Iris pigment epithelial cell (primary cell): ENCODE measurements around the gene CPE.
"Not testable (repeated sequence)": the region's sequence is repeated elsewhere in the genome, so short reads cannot be mapped to it uniquely, and the experiment has no call there.

Experiments used
- DNase-seq: peaks from one replicate; pipeline ENCODE4 v3.0.0-alpha.2; 2011; ENCODE audit warnings: low read depth

The CPE gene

DNA sequence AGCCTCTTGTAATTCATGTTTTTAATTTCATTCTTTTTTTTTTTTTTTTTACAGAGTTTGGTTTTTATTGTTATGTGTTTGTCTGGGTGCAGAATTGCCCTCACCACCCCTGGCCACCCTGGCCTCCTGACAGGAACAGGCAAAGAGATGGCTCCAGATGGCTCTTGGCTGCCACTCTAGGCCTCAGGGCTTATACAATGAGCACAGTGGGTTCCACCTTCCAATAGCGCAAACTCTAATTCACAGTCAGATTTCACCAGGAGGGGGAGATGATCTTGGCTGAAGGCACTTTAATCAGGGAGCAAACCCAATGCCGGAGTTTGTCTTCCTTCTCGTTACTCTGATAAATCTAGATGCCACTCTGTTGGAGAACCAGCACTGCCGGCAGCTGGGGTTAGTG lies 24.8 kb downstream of the CPE start:
- DNase-seq: no peak

DNA sequence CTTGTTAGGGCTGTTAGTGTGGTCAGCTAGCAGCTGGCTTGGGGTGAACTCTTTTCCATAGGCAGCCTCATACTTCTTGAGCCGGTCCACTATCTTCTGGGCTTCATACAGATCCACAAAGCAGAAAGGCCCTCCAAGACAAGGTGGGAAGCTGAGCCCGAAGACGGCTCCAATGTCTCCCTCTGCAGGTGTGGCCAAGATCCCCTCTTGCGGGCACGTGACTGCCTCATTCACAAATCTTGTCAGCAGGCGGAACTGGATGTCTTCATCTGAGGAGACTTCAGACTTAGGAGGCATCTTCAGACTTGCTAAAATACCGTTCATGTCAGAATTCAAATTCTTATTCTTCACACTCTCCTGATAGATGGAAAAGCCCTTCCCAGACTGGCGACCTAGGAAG lies 25.3 kb downstream of the CPE start:
- DNase-seq: no peak

DNA sequence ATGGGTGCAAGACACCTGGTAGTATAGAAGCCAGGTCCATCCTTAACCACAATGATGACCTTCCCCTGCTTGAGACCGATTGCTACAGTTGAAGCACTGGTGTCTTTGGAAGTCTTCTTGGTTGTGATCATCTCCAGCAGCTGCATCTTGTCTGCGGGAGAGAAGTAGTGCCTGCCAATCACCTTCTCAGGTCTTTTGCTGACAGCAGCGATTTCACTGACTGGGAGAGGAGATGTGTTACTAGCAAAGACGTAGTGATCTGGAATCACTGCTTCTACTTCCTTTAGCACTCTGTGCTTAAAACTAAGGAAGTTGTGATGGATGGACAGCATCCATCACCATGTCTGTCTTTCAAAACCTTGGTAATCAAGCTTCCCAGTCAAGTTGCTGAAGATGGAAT lies 25.9 kb downstream of the CPE start:
- DNase-seq: no peak

DNA sequence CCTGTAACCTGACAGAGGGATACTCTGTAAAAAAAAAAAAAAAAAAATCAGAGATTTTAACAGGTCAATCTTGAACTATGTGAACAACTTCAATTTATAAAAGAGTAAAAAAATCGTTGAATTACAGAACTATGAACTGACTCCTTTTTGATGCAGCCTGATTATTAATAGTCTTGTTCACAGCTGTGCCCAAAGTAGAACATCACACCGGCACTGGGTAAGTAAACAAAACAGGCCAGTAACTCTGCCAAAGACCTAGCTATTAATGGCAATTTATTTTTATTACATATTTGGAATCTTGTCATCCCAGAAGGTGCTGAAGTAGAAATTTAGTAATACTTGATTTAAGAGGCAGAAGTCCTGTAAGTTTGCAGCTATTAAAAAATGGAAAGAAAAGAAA lies 31.4 kb downstream of the CPE start:
- DNase-seq: no peak

DNA sequence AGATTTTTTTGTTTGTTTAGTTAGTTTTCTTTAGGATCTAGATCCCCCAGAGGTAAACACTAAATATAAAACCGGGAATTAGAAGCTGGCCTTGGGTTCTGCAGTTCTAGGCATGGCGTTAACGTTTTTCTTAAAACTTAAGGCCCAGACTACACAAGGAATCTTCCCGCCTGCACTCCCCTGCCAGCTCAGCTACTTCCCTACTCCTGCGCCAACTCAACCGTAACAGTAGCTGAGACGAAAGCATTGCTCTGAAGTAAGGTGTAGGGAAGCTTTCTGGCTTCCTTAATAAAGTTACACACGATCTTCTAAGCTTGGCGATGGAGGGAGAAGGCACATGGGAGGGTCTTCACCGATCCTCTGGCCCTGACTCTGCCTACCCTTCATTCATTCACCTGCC lies 37.1 kb downstream of the CPE start:
- DNase-seq: no peak

DNA sequence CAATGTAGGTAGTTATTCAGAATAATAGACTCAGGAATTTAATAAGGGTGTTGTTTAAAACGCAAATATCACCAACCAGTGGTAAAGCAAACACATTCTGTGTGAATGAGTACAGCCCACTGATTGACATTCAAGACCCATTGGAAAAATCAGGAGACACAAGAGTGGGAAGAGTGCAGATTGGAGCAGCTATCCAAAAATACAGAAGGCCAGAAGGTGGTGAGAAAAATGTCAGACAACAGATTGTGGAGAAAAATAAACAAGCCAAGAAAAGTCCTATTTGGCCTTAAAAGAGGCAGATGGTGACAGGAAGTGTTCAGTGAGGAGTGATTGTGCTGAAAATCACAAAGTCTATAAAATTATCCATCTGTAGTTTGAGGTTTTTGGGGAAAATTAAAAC lies 39.3 kb downstream of the CPE start:
- no peak for DNase-seq

DNA sequence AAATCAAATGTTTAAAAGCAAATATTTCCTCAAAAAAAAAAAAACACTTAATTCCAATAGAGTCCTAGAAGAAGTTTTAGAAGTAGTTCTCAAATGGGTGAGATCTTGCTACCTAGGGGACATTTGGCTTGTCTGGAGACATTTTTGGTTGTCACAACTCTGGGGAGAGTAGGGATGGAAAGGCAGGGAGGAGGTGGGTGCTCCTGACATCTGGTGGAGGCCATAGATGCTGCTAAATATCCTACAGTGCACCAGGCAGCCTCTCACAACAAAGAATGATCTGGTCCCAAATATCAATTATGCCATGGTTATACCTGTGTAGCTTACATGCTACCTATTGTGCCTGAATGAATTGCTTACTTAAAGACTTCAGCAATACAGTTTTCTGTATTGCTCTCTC lies 46.8 kb downstream of the CPE start:
- no peak for DNase-seq

DNA sequence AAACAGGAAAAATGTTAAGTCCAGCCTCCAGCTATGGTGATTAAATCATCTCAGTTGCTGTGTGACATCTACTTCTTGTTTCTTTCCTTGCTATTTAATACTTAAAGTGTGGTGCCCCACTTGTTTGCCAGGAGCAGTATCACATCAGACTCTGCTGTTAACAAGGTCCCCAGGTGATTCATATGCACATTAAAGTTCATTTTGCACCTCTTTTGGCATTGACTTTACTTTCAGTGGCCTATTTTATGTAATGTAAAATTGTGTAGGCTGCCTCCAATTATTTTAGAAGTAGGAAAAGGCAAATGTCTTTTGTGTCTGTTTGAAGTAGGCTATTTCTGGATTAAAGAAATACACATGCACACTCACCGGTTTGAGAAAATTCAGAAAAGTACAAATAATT lies 47.5 kb downstream of the CPE start:
- DNase-seq: no peak

DNA sequence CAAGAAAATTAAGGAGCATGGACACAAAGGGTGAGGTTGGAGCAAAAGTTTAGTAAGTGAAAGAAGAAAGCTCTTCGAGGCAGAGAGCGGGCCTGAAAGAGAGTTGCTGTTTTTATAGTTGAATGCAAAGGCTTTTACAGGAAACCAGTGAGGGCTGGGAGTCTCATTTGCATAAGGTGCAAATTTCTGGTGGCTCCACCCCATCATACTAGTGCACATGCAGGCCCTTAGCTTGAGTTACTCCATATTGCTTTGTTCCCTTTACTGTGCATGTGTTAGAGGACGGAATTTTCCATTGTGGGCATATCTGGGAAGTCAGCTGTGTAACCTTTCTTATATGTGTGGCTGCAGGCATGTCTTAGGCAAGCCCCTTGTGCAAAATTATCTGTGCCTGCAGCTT lies 48.0 kb downstream of the CPE start:
- no peak for DNase-seq

DNA sequence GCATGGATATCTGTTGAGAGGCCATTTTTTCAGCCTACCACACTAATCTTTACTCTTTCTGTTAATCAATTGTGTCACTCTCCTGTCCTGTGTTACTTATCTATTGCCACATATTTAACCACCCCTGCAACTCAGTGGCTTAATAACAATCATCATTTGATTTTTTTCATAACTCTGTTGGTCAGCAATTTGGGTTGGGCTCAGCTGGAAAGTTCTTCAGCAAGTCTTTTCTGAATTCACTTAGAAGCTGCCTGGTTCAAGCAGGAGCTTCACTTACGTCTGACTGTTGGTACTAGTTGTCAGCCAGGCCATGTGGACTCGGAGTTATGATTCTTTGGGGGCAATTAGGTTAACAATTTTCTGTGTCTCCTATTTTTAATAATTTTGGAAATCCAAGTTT lies 50.1 kb downstream of the CPE start:
- no peak for DNase-seq

DNA sequence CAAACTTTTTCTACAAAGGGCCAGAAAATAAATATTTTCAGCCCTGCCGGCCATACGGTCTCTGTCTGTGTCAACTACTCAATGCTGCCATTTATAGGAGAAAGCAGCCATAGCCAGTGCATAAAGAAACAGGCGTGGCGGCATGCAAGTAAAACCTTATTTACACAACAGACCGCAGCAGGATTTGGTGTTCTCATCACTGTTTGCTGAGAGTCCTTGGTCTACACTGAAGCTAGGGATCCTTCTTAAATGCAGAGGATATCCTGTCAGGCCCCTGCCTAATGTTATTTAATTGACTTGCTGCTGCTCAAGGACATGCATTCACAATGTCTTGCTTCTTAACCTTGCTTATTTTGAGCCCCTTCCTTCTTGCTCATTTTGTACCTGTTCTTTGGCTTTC lies 54.7 kb downstream of the CPE start:
- DNase-seq: no peak

DNA sequence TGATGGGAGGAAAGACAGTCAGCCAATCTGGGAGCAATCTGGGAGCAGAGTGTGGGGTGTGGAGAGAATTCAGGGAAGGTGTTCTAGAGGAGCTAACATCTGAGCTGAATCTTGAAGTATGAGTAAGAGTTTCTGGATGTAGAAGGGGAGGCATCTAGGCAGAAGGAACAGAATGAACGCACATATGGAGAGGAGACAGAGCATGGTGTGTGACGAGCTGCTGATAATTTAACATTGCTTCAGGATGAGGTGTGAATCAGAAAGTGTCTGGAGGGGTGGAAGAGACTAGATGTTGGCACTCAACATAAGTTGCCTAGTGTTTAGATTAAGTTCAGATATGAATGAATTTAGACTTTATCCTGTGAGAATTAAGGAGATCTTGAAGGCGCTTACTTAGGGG lies 58.9 kb downstream of the CPE start:
- no peak for DNase-seq

DNA sequence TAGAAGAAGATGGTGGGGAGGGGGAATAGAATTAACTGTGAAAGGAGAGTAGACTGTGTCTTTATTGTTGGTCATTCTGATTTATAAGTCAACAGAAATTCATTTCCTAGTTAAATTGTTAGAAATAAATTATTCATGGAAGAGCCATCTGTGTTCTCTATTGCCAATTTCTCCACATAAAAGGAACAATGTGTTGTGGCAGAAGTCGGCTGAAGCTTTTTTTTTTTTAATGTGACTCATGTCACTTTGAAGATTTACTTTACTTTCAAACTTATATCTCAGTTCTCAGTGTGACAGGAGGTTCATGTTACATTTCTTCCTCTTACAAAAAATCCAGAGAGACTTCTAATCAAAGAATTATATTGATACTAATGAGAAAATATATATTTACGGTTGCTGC lies 60.5 kb downstream of the CPE start:
- no peak for DNase-seq

DNA sequence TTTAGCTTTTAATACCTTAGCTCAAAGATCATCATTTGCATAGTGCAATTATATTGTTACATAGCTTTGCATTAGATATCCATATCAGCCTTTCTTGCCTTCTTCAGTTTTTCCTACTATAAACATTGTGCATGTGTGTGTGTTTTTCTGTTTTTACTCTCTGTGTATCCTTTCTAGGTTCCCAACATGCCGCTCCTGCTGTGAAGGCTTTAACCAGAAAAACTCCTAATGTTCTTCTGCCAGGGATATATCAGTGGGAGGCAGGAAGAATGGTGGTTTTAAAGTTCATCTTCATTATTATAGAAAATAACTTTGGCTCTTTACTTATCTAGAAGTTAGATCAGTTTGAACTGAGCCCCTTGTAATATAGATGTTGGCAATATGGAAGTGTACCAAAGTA lies 61.2 kb downstream of the CPE start:
- DNase-seq: peak; percentile 2

DNA sequence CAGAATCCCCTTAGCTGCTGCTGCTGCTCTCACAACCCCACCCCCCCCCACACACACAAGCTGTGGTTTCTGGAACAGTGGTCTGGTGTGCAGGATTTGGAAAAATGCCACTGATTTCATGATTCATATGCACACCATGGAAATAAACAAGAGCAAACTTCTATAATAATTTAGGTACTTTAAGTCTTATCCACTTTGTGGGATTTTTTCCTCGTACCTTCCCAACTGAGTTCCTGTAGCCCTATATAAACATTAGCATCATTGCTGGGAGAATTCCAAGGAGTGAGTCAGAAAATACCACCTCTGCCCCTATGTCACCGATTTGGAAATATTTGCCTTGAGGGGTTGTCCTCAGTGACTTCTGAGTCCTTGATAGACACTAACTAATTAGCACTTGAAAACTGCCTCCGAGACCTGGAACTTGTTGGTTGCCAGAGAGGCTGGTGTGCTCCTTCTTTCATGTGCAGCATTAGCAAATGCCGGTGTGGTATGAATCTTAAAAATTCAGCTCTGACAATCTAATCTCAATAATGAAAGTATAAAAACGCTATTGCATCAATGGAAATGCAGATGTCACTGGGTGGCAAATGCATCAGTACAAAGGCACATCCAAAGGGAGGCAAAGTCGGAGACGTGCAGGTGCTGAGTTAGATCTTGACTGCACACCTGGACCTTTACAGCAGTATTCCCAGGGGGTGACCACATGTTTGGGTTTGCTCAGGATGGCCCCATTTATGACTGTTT lies 61.8 kb downstream of the CPE start:
- DNase-seq: peak; percentile 74

DNA sequence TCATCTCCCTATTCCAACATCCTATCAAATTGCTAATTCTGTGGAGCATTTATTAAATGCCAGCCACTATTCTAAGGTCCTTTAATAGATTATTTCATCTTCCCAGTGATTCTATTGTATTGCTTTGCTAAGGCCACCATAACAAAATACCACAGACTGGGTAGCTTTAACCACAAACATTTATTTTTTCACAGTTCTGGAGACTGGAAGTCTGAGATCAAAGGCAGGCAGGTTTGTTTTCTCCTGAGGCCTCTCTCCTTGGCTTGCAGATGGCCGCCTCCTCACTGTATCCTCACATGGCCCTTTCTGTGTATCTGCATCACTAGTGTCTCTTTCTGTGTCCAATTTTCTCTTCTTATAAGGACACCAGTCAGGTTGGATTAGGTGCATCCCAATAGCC lies 64.5 kb downstream of the CPE start:
- no peak for DNase-seq

DNA sequence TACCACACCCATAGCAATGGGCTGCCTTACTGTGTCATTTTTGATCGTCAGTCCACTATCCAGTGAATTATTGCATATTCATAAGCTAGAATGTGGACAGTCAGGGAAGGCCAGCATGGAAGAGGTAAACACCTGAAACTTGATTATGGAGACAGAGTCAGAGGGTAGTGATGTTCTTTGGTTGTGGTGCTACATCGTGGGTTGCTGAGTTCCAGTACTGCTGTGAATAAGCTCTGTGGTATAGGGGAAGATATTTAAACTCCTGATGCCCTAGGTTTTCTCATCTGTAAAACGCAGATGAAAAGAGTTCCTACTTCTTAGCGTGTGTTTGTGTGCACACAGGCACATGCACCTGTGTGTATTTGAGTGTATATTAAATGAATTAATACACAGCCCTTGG lies 69.9 kb downstream of the CPE start:
- DNase-seq: no peak

DNA sequence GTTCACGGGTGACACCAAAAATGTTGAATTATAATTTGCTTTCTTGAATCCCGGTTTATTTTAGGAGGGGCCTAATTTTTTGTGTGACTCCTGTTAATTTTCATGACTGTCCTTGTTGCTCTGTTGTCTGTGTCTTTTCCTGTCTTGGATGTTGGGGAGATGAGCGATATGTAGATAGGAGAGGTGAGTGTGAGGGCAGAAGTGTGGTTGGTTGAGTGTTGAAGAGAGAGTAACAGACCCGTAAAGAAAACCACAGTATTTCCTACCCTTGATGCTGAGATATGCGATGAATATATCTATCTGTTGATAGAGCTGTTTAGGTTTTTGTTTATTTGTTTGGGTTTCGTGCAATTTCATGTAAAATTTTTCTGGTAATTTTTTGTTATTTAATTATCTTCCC lies 70.5 kb downstream of the CPE start:
- DNase-seq: no peak

DNA sequence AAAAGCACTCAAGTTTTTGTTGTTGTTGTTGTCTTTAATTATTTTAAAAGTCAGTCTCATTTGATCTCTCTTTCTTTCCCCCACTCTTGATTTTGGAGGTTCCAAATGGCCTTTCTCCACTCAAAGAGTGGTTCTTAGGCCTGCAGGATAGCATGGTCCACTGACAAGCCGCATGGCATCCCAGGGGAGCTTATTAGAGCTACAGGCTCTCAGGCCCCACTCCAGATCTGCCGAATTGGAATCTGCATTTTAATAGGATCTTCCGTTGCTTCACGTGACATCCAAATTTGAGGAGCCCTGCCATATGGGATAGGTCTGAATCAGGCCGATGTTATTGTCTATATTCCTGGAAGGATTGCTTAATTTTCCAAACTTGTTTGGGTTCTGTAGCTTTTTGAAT lies 72.1 kb downstream of the CPE start:
- DNase-seq: no peak

DNA sequence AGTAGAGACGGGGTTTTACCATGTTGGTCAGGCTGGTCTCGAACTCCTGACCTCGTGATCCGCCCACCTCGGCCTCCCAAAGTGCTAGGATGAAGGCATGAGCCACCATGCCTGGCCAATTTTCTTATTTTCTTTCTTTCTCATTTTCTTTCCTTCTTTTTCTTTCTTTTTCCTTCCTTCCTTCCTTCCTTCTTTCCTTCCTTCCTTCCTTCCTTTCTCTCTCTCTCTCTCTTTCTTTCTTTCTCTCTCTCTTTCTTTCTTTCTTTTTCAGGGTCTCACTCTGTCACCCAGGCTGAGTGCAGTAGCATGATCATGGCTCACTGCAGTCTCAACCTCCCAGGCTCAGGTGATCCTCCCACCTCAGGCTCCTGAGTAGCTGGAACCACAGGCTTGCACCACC lies 74.3 kb downstream of the CPE start:
- not testable (repeated sequence) for DNase-seq

DNA sequence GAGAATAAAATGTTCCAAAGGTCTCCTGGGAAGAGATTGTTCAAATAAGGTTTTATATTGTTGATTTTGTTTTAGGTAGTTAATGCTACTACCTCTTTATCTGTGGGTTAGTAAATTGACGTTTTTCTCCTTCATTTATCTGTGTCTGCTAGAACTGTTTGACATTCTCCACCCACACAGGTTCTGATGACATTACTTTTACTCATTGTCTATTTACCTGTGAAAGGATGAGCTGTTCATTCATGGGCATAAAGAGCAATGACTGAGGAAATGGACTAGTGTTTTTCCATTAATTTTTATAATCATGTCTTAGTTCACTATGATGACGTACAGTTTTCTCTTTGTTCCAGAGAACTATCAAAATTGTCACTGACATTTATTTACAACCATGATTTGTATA lies 75.6 kb downstream of the CPE start:
- DNase-seq: no peak

DNA sequence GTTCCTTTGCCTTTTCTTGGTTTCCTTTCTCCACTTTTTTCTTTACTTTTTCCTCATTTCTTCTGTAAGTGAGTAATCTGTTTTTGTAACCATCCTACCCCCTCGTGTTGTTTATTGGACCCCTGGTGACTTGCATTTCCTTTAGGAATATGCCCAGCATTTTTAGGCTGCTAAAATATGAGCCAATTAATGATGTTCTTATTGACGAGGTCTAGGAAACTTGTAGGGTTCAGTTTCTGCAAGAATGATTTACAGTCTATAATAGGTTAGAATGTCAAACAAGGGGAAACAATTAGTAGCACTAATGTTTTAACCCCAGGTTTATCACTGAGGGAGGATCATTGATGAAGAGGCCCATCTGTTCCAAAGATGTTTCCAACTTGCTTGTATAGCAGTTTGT lies 79.0 kb downstream of the CPE start:
- DNase-seq: no peak

DNA sequence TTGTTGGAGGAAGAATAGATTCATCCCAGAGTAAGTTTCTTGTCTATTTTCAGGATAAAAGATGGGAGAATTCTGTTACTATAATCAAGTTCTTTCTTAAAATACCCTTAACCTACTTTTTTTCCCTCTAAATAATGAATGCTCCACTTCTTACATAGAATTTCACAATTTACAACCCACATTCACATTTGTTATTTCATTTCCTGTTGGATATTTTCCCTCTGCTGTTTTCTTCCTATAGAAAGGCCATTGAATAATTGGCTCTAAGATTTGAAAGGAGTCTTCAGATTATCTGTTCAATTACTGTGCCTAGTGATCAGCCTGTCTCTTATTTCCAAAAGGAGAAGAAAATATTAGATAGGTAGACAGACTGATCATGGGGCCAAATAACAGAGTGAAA lies 79.7 kb downstream of the CPE start:
- no peak for DNase-seq

DNA sequence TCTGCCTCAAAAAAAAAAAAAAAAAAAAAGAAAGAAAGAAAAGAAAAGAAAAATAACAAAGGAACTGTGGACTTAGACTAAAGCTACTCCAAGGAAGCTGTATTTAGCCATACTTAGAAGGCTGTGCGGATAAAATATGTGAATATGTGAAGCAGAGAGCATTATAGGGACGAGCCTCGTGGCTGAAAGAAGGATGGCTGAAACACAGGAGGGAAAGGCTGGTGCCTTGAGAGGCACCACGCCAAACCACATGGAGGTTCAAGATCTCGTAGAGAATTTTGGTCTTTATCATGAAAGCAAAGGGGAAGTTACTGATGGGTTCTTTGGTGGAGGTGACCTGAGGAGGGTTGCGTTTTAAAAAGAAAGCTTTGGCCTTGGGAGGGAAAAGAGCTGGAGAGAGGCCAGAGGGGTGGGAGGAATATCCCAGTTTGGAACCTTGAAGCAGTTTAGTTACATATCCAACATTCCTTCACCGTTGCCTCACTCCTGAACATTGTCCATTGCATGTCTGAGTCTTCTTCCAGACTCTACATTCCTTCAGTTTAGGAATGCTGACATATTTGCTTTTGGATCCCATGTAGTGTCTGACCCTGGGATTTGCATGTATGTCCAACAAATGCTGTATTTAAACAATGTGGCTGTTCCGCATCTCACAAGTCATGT lies 82.5 kb downstream of the CPE start:
- DNase-seq: peak; percentile 44
